ENCODE results near the gene PALLD. TPM values are rescaled to one million over a fixed set of nuclear protein-coding genes. Genes with fewer than 3 reads are reported as not detected.
"Not testable (repeated sequence)": the region's sequence is repeated elsewhere in the genome, so short reads cannot be mapped to it uniquely, and the experiment has no call there.

PALLD gene
- total RNA-seq, 1 experiment from 2014 or later: 9.0 TPM

- no peak overlapping the region for H3K4me3 ChIP-seq (ENCODE audit: insufficient read depth, low read depth, low read length)
- no peak for DNase-seq
- H3K36me3 ChIP-seq (replicated peaks; ENCODE audit: control insufficient read depth, insufficient read depth, low read length): no peaks in the 10 kb centered on the region
- H3K27me3 ChIP-seq (ENCODE audit: control insufficient read depth, insufficient read depth, low read length): no peaks in the 10 kb centered on the region
Observed at GRCh38 chr4:168794881-168795280, 298.0 kb downstream of the PALLD start.

- Histone ChIP-seq H3K27me3 (ENCODE audit: control insufficient read depth, insufficient read depth, low read length) (no peaks in the 10 kb centered on the region), H3K4me3 (ENCODE audit: insufficient read depth, low read depth, low read length) (no peak overlapping the region), H3K36me3 (replicated peaks; ENCODE audit: control insufficient read depth, insufficient read depth, low read length) (no peaks in the 10 kb centered on the region)
- DNase-seq: no peak
Observed at GRCh38 chr4:168795346-168795745, 298.5 kb downstream of the PALLD start.

- Histone ChIP-seq H3K36me3 (replicated peaks; ENCODE audit: control insufficient read depth, insufficient read depth, low read length) (no peaks in the 10 kb centered on the region), H3K4me3 (ENCODE audit: insufficient read depth, low read depth, low read length) (no peak overlapping the region), H3K27me3 (ENCODE audit: control insufficient read depth, insufficient read depth, low read length) (no peaks in the 10 kb centered on the region)
- DNase-seq: no peak
Observed at GRCh38 chr4:168796362-168797106, 299.7 kb downstream of the PALLD start.

- no peak overlapping the region for H3K4me3 ChIP-seq (ENCODE audit: insufficient read depth, low read depth, low read length)
- no peaks in the 10 kb centered on the region for H3K27me3 ChIP-seq (ENCODE audit: control insufficient read depth, insufficient read depth, low read length)
- no peak for DNase-seq
- no peaks in the 10 kb centered on the region for H3K36me3 ChIP-seq (replicated peaks; ENCODE audit: control insufficient read depth, insufficient read depth, low read length)
Observed at GRCh38 chr4:168797194-168797593, 300.3 kb downstream of the PALLD start.

- DNase-seq: no peak
- H3K4me3 ChIP-seq (ENCODE audit: insufficient read depth, low read depth, low read length): no peak overlapping the region
- H3K36me3 ChIP-seq (replicated peaks; ENCODE audit: control insufficient read depth, insufficient read depth, low read length): no peaks in the 10 kb centered on the region
- no peaks in the 10 kb centered on the region for H3K27me3 ChIP-seq (ENCODE audit: control insufficient read depth, insufficient read depth, low read length)
Observed at GRCh38 chr4:168797738-168798375, 301.0 kb downstream of the PALLD start.

- H3K4me3 ChIP-seq (ENCODE audit: insufficient read depth, low read depth, low read length): no peak overlapping the region
- no peaks in the 10 kb centered on the region for H3K27me3 ChIP-seq (ENCODE audit: control insufficient read depth, insufficient read depth, low read length)
- no peaks in the 10 kb centered on the region for H3K36me3 ChIP-seq (replicated peaks; ENCODE audit: control insufficient read depth, insufficient read depth, low read length)
- DNase-seq: no peak
Observed at GRCh38 chr4:168800926-168801325, 304.1 kb downstream of the PALLD start.

GRCh38 chr4:168802222-168802621 lies 305.4 kb downstream of the PALLD start:
- Histone ChIP-seq H3K36me3 (replicated peaks; ENCODE audit: control insufficient read depth, insufficient read depth, low read length) (no peaks in the 10 kb centered on the region), H3K4me3 (ENCODE audit: insufficient read depth, low read depth, low read length) (no peak overlapping the region), H3K27me3 (ENCODE audit: control insufficient read depth, insufficient read depth, low read length) (no peaks in the 10 kb centered on the region)
- no peak for DNase-seq

- DNase-seq: not testable (repeated sequence)
Observed at GRCh38 chr4:168803052-168803451, 306.2 kb downstream of the PALLD start.

GRCh38 chr4:168803732-168804131 lies 306.9 kb downstream of the PALLD start:
- Histone ChIP-seq H3K4me3 (ENCODE audit: insufficient read depth, low read depth, low read length) (no peak overlapping the region), H3K36me3 (replicated peaks; ENCODE audit: control insufficient read depth, insufficient read depth, low read length) (no peaks in the 10 kb centered on the region), H3K27me3 (ENCODE audit: control insufficient read depth, insufficient read depth, low read length) (no peaks in the 10 kb centered on the region)
- DNase-seq: peak; percentile 43

More at GRCh38 chr4:168803052-168803451, 306.2 kb downstream of the PALLD start:
- H3K27me3 ChIP-seq (ENCODE audit: control insufficient read depth, insufficient read depth, low read length); H3K4me3 ChIP-seq (ENCODE audit: insufficient read depth, low read depth, low read length); H3K36me3 ChIP-seq (replicated peaks; ENCODE audit: control insufficient read depth, insufficient read depth, low read length): not testable (repeated sequence)

- DNase-seq: no peak
- no peaks in the 10 kb centered on the region for H3K36me3 ChIP-seq (replicated peaks; ENCODE audit: control insufficient read depth, insufficient read depth, low read length)
- no peak overlapping the region for H3K4me3 ChIP-seq (ENCODE audit: insufficient read depth, low read depth, low read length)
- H3K27me3 ChIP-seq (ENCODE audit: control insufficient read depth, insufficient read depth, low read length): no peaks in the 10 kb centered on the region
Observed at GRCh38 chr4:168804146-168804545, 307.3 kb downstream of the PALLD start.

- H3K27me3 ChIP-seq (ENCODE audit: control insufficient read depth, insufficient read depth, low read length): no peaks in the 10 kb centered on the region
- no peak overlapping the region for H3K4me3 ChIP-seq (ENCODE audit: insufficient read depth, low read depth, low read length)
- no peak for DNase-seq
- no peaks in the 10 kb centered on the region for H3K36me3 ChIP-seq (replicated peaks; ENCODE audit: control insufficient read depth, insufficient read depth, low read length)
Observed at GRCh38 chr4:168805341-168805740, 308.5 kb downstream of the PALLD start.

- not testable (repeated sequence) for H3K36me3 ChIP-seq (replicated peaks; ENCODE audit: control insufficient read depth, insufficient read depth, low read length); H3K4me3 ChIP-seq (ENCODE audit: insufficient read depth, low read depth, low read length); DNase-seq; H3K27me3 ChIP-seq (ENCODE audit: control insufficient read depth, insufficient read depth, low read length)
Observed at GRCh38 chr4:168806247-168806646, 309.4 kb downstream of the PALLD start.

GRCh38 chr4:168811207-168811606 lies 314.4 kb downstream of the PALLD start:
- Histone ChIP-seq H3K36me3 (replicated peaks; ENCODE audit: control insufficient read depth, insufficient read depth, low read length) (no peaks in the 10 kb centered on the region), H3K4me3 (ENCODE audit: insufficient read depth, low read depth, low read length) (no peak overlapping the region), H3K27me3 (ENCODE audit: control insufficient read depth, insufficient read depth, low read length) (no peaks in the 10 kb centered on the region; the same call in 1 of the 2 replicates)
- DNase-seq: no peak

GRCh38 chr4:168811786-168812651 lies 315.2 kb downstream of the PALLD start:
- Histone ChIP-seq H3K27me3 (ENCODE audit: control insufficient read depth, insufficient read depth, low read length) (no peaks in the 10 kb centered on the region; the same call in 1 of the 2 replicates), H3K36me3 (replicated peaks; ENCODE audit: control insufficient read depth, insufficient read depth, low read length) (no peaks in the 10 kb centered on the region), H3K4me3 (ENCODE audit: insufficient read depth, low read depth, low read length) (no peak overlapping the region)
- no peak for DNase-seq

Data from H7 (cell line).